SU-DHL-6 (cell line): ENCODE results near the gene DERL3.

ENCODE experiments used
- H2AFZ ChIP-seq: fragments of 200-600 bp; sonication (generic); 2 replicates; pipeline ENCODE4 v1.6.1; 2014; ENCODE audit warnings: low read depth, mild to moderate bottlenecking, moderate library complexity, mixed read lengths, antibody characterized with exemption, low read length; ENCODE audit not compliant: severe bottlenecking
- H3F3A ChIP-seq: fragments of 200-600 bp; shearing (Covaris generic); 2 replicates; pipeline ENCODE4 v1.6.0; 2016; ENCODE audit warnings: antibody characterized with exemption, mild to moderate bottlenecking; ENCODE audit not compliant: insufficient read depth
- H3K27ac ChIP-seq: fragments of 200-600 bp; sonication (generic); 2 replicates; pipeline ENCODE4 v1.5.1; 2016; ENCODE audit warnings: low read depth, mild to moderate bottlenecking, low read length, moderate library complexity, mixed read lengths
- H3K27me3 ChIP-seq: fragments of 200-600 bp; sonication (generic), shearing (Covaris generic); 2 replicates; pipeline ENCODE4 v1.6.0; 2014; ENCODE audit warnings: mild to moderate bottlenecking, low read length
- H3K36me3 ChIP-seq: fragments of 200-600 bp; sonication (generic); 2 replicates; pipeline ENCODE4 v1.6.1; 2014; ENCODE audit warnings: mild to moderate bottlenecking, low read length, mixed read lengths
- H3K4me2 ChIP-seq: fragments of 300-600, 200-600 bp; shearing (Covaris generic), sonication (generic); 2 replicates; pipeline ENCODE4 v1.6.0; 2014; ENCODE audit warnings: low read length, low read depth, mild to moderate bottlenecking; ENCODE audit not compliant: poor library complexity, severe bottlenecking
- H3K4me3 ChIP-seq: fragments of 200-600 bp; sonication (generic); 2 replicates; pipeline ENCODE4 v1.5.1; 2014; ENCODE audit warnings: antibody characterized with exemption, low read length, mild to moderate bottlenecking, mixed read lengths; ENCODE audit not compliant: insufficient read depth, poor library complexity, severe bottlenecking
- H3K79me2 ChIP-seq: fragments of 200-600 bp; sonication (generic); 2 replicates; pipeline ENCODE4 v1.6.1; 2014; ENCODE audit warnings: mild to moderate bottlenecking, low read length, moderate library complexity; ENCODE audit not compliant: insufficient read depth
- H3K9ac ChIP-seq: fragments of 200-600 bp; sonication (generic); 2 replicates; pipeline ENCODE4 v1.7.0; 2014; ENCODE audit warnings: mild to moderate bottlenecking, low read length
- H3K9me2 ChIP-seq: fragments of 200-600 bp; sonication (generic); replicated peaks from 2 replicates; pipeline ENCODE4 v1.6.1; 2014; ENCODE audit warnings: low read length; ENCODE audit not compliant: insufficient read depth
- H3K9me3 ChIP-seq: fragments of 200-600 bp; sonication (generic); 2 replicates; pipeline ENCODE4 v1.6.1; 2014; ENCODE audit warnings: low read length, mixed read lengths; ENCODE audit not compliant: insufficient read depth
- H4K20me1 ChIP-seq: fragments of 200-600 bp; sonication (generic); 2 replicates; pipeline ENCODE4 v1.6.1; 2014; ENCODE audit warnings: low read depth, mild to moderate bottlenecking, antibody characterized with exemption, low read length, moderate library complexity, mixed read lengths
- EZH2phosphoT487 ChIP-seq: fragments of 200-600 bp; sonication (generic), shearing (Covaris generic); conservative IDR thresholded peaks from 2 replicates; pipeline ENCODE4 v1.6.1; 2018; ENCODE audit warnings: mild to moderate bottlenecking, antibody characterized with exemption, low read length, moderate library complexity, mixed read lengths
- TF ChIP-seq, protein P1 (sequence below): fragments of 200-600 bp; sonication (generic); IDR thresholded peaks from one replicate; pipeline ENCODE4 v1.5.1; 2017; ENCODE audit warnings: antibody characterized with exemption, mild to moderate bottlenecking, low read length, moderate library complexity; ENCODE audit not compliant: insufficient read depth, poor library complexity, severe bottlenecking

Gene DERL3

GRCh38 chr22:23826510-23827350 is 12.1 kb downstream of the DERL3 start:
- Histone ChIP-seq H3F3A (0 out of 2 replicates have a peak, but pooled peaks cover 9% of the 10 kb centered on the region), H3K4me2 (no peak overlapping the region), H4K20me1 (peaks cover 6% of the 10 kb centered on the region; the same call in 1 of the 2 replicates), H3K36me3 (peaks cover 3% of the 10 kb centered on the region; the same call in 1 of the 2 replicates), H2AFZ (no peak overlapping the region), H3K9me3 (no peaks in the 10 kb centered on the region), H3K79me2 (peaks cover 36% of the 10 kb centered on the region), H3K9me2 (no peaks in the 10 kb centered on the region), H3K27ac (no peak overlapping the region), H3K27me3 (no peaks in the 10 kb centered on the region), H3K9ac (no peak overlapping the region), H3K4me3 (no peak overlapping the region)
- TF ChIP-seq EZH2phosphoT487: no peak
- TF ChIP-seq, protein P1, sequence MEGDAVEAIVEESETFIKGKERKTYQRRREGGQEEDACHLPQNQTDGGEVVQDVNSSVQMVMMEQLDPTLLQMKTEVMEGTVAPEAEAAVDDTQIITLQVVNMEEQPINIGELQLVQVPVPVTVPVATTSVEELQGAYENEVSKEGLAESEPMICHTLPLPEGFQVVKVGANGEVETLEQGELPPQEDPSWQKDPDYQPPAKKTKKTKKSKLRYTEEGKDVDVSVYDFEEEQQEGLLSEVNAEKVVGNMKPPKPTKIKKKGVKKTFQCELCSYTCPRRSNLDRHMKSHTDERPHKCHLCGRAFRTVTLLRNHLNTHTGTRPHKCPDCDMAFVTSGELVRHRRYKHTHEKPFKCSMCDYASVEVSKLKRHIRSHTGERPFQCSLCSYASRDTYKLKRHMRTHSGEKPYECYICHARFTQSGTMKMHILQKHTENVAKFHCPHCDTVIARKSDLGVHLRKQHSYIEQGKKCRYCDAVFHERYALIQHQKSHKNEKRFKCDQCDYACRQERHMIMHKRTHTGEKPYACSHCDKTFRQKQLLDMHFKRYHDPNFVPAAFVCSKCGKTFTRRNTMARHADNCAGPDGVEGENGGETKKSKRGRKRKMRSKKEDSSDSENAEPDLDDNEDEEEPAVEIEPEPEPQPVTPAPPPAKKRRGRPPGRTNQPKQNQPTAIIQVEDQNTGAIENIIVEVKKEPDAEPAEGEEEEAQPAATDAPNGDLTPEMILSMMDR: no peak

DNA sequence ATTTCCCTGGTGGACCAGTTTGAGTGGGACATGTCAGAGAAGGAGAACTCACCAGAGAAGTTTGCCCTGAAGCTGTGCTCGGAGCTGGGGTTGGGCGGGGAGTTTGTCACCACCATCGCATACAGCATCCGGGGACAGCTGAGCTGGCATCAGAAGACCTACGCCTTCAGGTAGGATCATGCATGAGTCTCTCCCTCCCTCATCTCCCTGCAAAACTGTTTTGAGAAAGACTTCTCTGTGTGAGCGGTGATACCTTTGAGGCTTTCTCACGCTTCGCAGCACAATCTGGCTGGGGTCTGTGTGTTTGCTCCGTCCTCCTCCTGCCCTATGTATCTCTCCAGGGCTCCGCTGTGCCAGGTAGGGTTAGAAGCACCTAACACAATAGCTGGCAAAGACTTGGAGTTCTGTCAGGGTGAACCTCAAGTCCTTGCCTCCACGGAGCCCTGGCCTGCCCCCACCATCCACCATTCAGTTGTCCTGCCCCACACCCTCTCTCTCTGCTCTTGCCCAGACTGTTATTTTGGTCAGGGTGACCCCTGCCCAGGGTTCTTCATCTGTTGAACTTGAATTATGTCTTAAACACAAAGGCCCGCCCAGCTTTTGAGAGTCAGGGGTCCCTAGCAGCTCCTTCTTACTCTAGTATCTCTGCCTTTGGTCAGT is 13.4 kb downstream of the DERL3 start:
- Histone ChIP-seq H3K9ac (no peak overlapping the region), H3K4me2 (no peak overlapping the region), H3K36me3 (peaks cover 3% of the 10 kb centered on the region; the same call in 1 of the 2 replicates), H4K20me1 (peaks cover 6% of the 10 kb centered on the region; the same call in 1 of the 2 replicates), H2AFZ (no peak overlapping the region), H3K79me2 (peaks cover 34% of the 10 kb centered on the region), H3K27me3 (no peaks in the 10 kb centered on the region), H3K4me3 (no peak overlapping the region), H3K9me3 (no peaks in the 10 kb centered on the region), H3K9me2 (no peaks in the 10 kb centered on the region), H3F3A (0 out of 2 replicates have a peak, but pooled peaks cover 9% of the 10 kb centered on the region), H3K27ac (no peak overlapping the region; the same call in 1 of the 2 replicates)
- TF ChIP-seq, protein P1: no peak
- no peak for TF ChIP-seq EZH2phosphoT487

DNA sequence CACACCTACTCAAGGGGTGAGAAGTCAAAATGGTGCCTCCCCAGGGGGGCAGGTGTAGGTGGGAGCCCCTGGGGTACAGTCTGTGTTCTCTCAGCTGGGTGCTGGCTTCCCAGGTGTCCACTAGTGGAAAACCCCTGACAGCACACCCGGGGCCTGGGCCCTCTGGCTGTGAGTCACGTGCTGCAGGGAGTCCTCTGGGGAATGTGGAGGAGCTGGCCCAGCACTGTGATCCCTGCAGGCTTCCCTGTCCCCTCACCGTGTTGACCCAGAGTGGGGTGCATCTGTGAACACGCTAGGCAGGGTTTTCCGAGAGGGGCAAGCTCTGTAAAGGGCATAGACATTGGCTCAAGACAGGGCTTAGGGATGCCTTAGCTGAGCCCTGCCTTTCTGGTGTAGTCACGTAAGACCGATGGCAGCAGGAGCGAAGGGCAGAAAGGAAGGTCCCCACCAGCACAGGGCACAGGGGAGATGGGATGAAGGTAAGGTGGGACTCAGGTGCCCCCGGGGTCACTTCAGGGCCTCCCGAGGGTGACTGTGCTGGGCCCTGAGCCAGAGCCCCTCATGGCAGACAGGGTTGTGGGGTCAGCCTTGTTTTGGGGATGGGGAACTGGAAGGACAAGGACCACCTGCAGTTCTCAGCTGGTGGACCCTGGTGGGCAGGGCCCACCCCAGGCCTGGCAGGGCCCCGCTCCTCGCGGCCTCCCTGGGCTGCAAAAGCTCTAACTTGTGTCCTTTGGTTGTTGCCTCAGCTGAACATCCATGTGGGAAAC is 14.1 kb downstream of the DERL3 start:
- Histone ChIP-seq H3K4me2 (no peak overlapping the region), H3K9ac (no peak overlapping the region), H3K4me3 (no peak overlapping the region), H2AFZ (no peak overlapping the region), H3F3A (0 out of 2 replicates have a peak, but pooled peaks cover 2% of the 10 kb centered on the region), H3K27me3 (no peaks in the 10 kb centered on the region), H3K9me2 (no peaks in the 10 kb centered on the region), H3K9me3 (no peaks in the 10 kb centered on the region), H3K27ac (no peak overlapping the region), H3K79me2 (peaks cover 29% of the 10 kb centered on the region), H4K20me1 (peaks cover under 1% of the 10 kb centered on the region; the same call in 1 of the 2 replicates), H3K36me3 (peaks cover under 1% of the 10 kb centered on the region; the same call in 1 of the 2 replicates)
- no peak for TF ChIP-seq EZH2phosphoT487
- TF ChIP-seq, protein P1: no peak
